Measurements from ENCODE around the gene PRKG1.
A peak's percentile ranks its signal among the peaks of the same experiment; 100 is the strongest.

The PRKG1 gene

GRCh38 chr10:51638211-51638610 lies 563.9 kb downstream of the PRKG1 start:
- Histone ChIP-seq H3K56ac (ENCODE audit: low read length) (no peak overlapping the region), H3K79me2 (ENCODE audit: control insufficient read depth, insufficient read depth, low read length) (no peaks in the 10 kb centered on the region), H3K9ac (ENCODE audit: low read length) (no peak overlapping the region), H3K4me3 (ENCODE audit: low read length) (no peak overlapping the region), H3K4me2 (ENCODE audit: low read length) (no peak overlapping the region), H3K79me1 (ENCODE audit: low read length) (no peaks in the 10 kb centered on the region), H3K27ac (ENCODE audit: low read depth, low read length) (no peak overlapping the region), H2BK15ac (replicated peaks; ENCODE audit: low read depth) (no peak overlapping the region), H2AK5ac (ENCODE audit: low read length) (no peak overlapping the region), H2BK120ac (ENCODE audit: low read depth, low read length) (no peak overlapping the region), H4K5ac (ENCODE audit: low read length) (no peak overlapping the region), H3K27me3 (ENCODE audit: insufficient read depth, low read length, poor library complexity) (no peaks in the 10 kb centered on the region), H3K4ac (ENCODE audit: low read depth, low read length) (no peak overlapping the region), H3K4me1 (ENCODE audit: control insufficient read depth, low read depth, low read length) (no peaks in the 10 kb centered on the region), H3K36me3 (ENCODE audit: control insufficient read depth, insufficient read depth, low read length) (no peaks in the 10 kb centered on the region), H4K8ac (ENCODE audit: low read depth, low read length) (no peak overlapping the region), H3K18ac (ENCODE audit: low read length) (no peak overlapping the region), H3K23ac (ENCODE audit: low read length) (no peak overlapping the region), H2BK5ac (ENCODE audit: low read length) (no peak overlapping the region)
- WGBS (ENCODE audit: extremely low coverage, insufficient coverage, low lambda C conversion rate), result no CpG with 5 or more reads among the region's 4 CpGs
- no peak for DNase-seq

- no peak overlapping the region for H3K4me2 ChIP-seq (ENCODE audit: low read length)
- H3K4me1 ChIP-seq (ENCODE audit: control insufficient read depth, low read depth, low read length), result no peaks in the 10 kb centered on the region
- no peak overlapping the region for H3K18ac ChIP-seq (ENCODE audit: low read length)
- no peak overlapping the region for H2BK120ac ChIP-seq (ENCODE audit: low read depth, low read length)
- H3K79me2 ChIP-seq (ENCODE audit: control insufficient read depth, insufficient read depth, low read length), result no peaks in the 10 kb centered on the region
- H3K27me3 ChIP-seq (ENCODE audit: insufficient read depth, low read length, poor library complexity), result no peaks in the 10 kb centered on the region
- DNase-seq, result no peak
- no peak overlapping the region for H3K56ac ChIP-seq (ENCODE audit: low read length)
- H2BK15ac ChIP-seq (replicated peaks; ENCODE audit: low read depth), result no peak overlapping the region
- H3K79me1 ChIP-seq (ENCODE audit: low read length), result no peaks in the 10 kb centered on the region
- no peak overlapping the region for H3K4me3 ChIP-seq (ENCODE audit: low read length)
- H2BK5ac ChIP-seq (ENCODE audit: low read length), result no peak overlapping the region
- H3K4ac ChIP-seq (ENCODE audit: low read depth, low read length), result no peak overlapping the region
- no peak overlapping the region for H3K9ac ChIP-seq (ENCODE audit: low read length)
- H2AK5ac ChIP-seq (ENCODE audit: low read length), result no peak overlapping the region
- no peak overlapping the region for H3K27ac ChIP-seq (ENCODE audit: low read depth, low read length)
- H4K5ac ChIP-seq (ENCODE audit: low read length), result no peak overlapping the region
- H4K8ac ChIP-seq (ENCODE audit: low read depth, low read length), result no peak overlapping the region
- no CpG with 5 or more reads among the region's 1 CpG for WGBS (ENCODE audit: extremely low coverage, insufficient coverage, low lambda C conversion rate)
- no peaks in the 10 kb centered on the region for H3K36me3 ChIP-seq (ENCODE audit: control insufficient read depth, insufficient read depth, low read length)
- H3K23ac ChIP-seq (ENCODE audit: low read length), result no peak overlapping the region
Measured at GRCh38 chr10:51638737-51639136, 564.5 kb downstream of the PRKG1 start.

DNA sequence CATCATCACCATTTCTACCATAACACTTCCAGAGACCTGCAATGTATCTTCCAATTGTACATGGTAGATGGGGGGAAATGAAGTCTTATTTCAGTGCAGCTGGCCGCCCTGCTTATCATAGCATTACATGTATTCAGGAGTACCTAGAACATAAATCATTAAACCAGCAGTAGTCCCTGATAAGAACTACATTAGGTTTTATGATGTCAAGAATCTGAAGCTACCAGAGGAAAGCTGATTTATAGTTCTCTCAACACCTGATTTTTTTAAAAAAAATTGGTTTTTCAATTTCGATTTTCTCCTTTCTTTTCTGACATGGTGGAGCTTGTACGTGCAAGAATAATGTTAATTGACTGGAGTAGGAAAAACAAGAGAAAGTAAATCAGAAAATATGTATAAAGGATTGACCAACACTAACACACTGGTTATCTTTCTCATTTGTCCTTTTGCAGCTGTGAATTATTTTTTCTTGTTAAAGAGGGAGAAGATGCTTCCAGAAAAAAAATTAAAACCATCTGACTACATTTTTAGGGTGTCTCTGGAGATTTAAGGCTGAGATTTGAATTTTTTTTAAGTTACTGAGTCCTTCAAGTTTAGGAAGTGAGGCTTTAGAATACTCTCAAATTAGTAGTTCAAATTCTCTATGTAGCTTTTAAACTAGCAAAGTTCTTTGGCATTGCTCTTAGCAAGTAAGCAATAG lies 566.0 kb downstream of the PRKG1 start:
- H4K5ac ChIP-seq (ENCODE audit: low read length), result no peak overlapping the region

DNA sequence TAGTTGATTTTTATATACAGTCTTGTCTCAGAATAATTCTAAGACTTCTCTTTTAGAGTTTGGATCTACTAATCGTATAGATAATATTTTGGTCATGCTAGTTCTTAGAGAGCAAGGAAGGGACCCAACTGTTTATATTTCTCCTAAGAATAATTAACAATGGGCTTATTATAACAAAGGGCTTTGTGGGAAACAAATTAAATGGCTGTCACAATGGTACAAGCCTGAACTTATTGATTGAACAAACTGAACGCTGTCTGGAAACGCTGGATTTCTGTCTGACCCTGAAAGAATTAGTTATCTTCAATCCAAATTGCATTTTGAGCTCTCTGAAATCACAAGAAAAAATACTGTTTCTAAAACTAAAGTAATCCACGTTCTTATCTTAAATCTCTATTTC lies 568.3 kb downstream of the PRKG1 start:
- Histone ChIP-seq H2AK5ac (ENCODE audit: low read length) (no peak overlapping the region), H3K4me1 (ENCODE audit: control insufficient read depth, low read depth, low read length) (no peaks in the 10 kb centered on the region), H3K56ac (ENCODE audit: low read length) (no peak overlapping the region), H2BK5ac (ENCODE audit: low read length) (no peak overlapping the region), H2BK120ac (ENCODE audit: low read depth, low read length) (no peak overlapping the region), H3K79me1 (ENCODE audit: low read length) (no peaks in the 10 kb centered on the region), H3K23ac (ENCODE audit: low read length) (no peak overlapping the region), H3K9ac (ENCODE audit: low read length) (no peak overlapping the region), H3K27ac (ENCODE audit: low read depth, low read length) (no peak overlapping the region), H2BK15ac (replicated peaks; ENCODE audit: low read depth) (no peak overlapping the region), H3K4ac (ENCODE audit: low read depth, low read length) (no peak overlapping the region), H3K4me2 (ENCODE audit: low read length) (no peak overlapping the region), H3K18ac (ENCODE audit: low read length) (no peak overlapping the region), H3K79me2 (ENCODE audit: control insufficient read depth, insufficient read depth, low read length) (no peaks in the 10 kb centered on the region), H4K5ac (ENCODE audit: low read length) (no peak overlapping the region), H3K4me3 (ENCODE audit: low read length) (no peak overlapping the region), H4K8ac (ENCODE audit: low read depth, low read length) (no peak overlapping the region), H3K27me3 (ENCODE audit: insufficient read depth, low read length, poor library complexity) (no peaks in the 10 kb centered on the region), H3K36me3 (ENCODE audit: control insufficient read depth, insufficient read depth, low read length) (no peaks in the 10 kb centered on the region)
- DNase-seq, result no peak
- WGBS (ENCODE audit: extremely low coverage, insufficient coverage, low lambda C conversion rate), result 100% methylated on average over 1 of the region's 4 CpGs

More for the DNA sequence above, 566.0 kb downstream of the PRKG1 start:
- Histone ChIP-seq H3K9ac (ENCODE audit: low read length) (no peak overlapping the region), H3K27ac (ENCODE audit: low read depth, low read length) (no peak overlapping the region), H3K27me3 (ENCODE audit: insufficient read depth, low read length, poor library complexity) (no peaks in the 10 kb centered on the region), H3K56ac (ENCODE audit: low read length) (no peak overlapping the region), H3K4me1 (ENCODE audit: control insufficient read depth, low read depth, low read length) (no peaks in the 10 kb centered on the region), H3K79me1 (ENCODE audit: low read length) (no peaks in the 10 kb centered on the region), H4K8ac (ENCODE audit: low read depth, low read length) (no peak overlapping the region), H3K4me3 (ENCODE audit: low read length) (no peak overlapping the region), H3K4me2 (ENCODE audit: low read length) (no peak overlapping the region), H2BK15ac (replicated peaks; ENCODE audit: low read depth) (no peak overlapping the region), H3K23ac (ENCODE audit: low read length) (no peak overlapping the region), H2BK5ac (ENCODE audit: low read length) (no peak overlapping the region), H2AK5ac (ENCODE audit: low read length) (no peak overlapping the region), H2BK120ac (ENCODE audit: low read depth, low read length) (no peak overlapping the region), H3K18ac (ENCODE audit: low read length) (no peak overlapping the region), H3K36me3 (ENCODE audit: control insufficient read depth, insufficient read depth, low read length) (no peaks in the 10 kb centered on the region), H3K79me2 (ENCODE audit: control insufficient read depth, insufficient read depth, low read length) (no peaks in the 10 kb centered on the region), H3K4ac (ENCODE audit: low read depth, low read length) (no peak overlapping the region)
- no CpG with 5 or more reads among the region's 3 CpGs for WGBS (ENCODE audit: extremely low coverage, insufficient coverage, low lambda C conversion rate)
- DNase-seq, result no peak

- H3K36me3 ChIP-seq (ENCODE audit: control insufficient read depth, insufficient read depth, low read length), result no peaks in the 10 kb centered on the region
- DNase-seq, result no peak
- no peaks in the 10 kb centered on the region for H3K4me1 ChIP-seq (ENCODE audit: control insufficient read depth, low read depth, low read length)
- 100% methylated on average over 1 of the region's 3 CpGs for WGBS (ENCODE audit: extremely low coverage, insufficient coverage, low lambda C conversion rate)
- no peaks in the 10 kb centered on the region for H3K79me1 ChIP-seq (ENCODE audit: low read length)
- no peak overlapping the region for H3K4me2 ChIP-seq (ENCODE audit: low read length)
- no peak overlapping the region for H3K27ac ChIP-seq (ENCODE audit: low read depth, low read length)
- no peaks in the 10 kb centered on the region for H3K79me2 ChIP-seq (ENCODE audit: control insufficient read depth, insufficient read depth, low read length)
- no peak overlapping the region for H3K23ac ChIP-seq (ENCODE audit: low read length)
- H4K8ac ChIP-seq (ENCODE audit: low read depth, low read length), result no peak overlapping the region
- no peak overlapping the region for H2BK15ac ChIP-seq (replicated peaks; ENCODE audit: low read depth)
- H3K56ac ChIP-seq (ENCODE audit: low read length), result no peak overlapping the region
- no peak overlapping the region for H2BK5ac ChIP-seq (ENCODE audit: low read length)
- H3K9ac ChIP-seq (ENCODE audit: low read length), result no peak overlapping the region
- H3K4ac ChIP-seq (ENCODE audit: low read depth, low read length), result no peak overlapping the region
- H3K27me3 ChIP-seq (ENCODE audit: insufficient read depth, low read length, poor library complexity), result no peaks in the 10 kb centered on the region
- H3K18ac ChIP-seq (ENCODE audit: low read length), result no peak overlapping the region
- H3K4me3 ChIP-seq (ENCODE audit: low read length), result no peak overlapping the region
- no peak overlapping the region for H2AK5ac ChIP-seq (ENCODE audit: low read length)
- no peak overlapping the region for H2BK120ac ChIP-seq (ENCODE audit: low read depth, low read length)
- H4K5ac ChIP-seq (ENCODE audit: low read length), result no peak overlapping the region
Measured at GRCh38 chr10:51643734-51644133, 569.4 kb downstream of the PRKG1 start.

GRCh38 chr10:51649064-51649463 lies 574.8 kb downstream of the PRKG1 start:
- Histone ChIP-seq H2BK5ac (ENCODE audit: low read length) (no peak overlapping the region), H2BK120ac (ENCODE audit: low read depth, low read length) (no peak overlapping the region), H3K36me3 (ENCODE audit: control insufficient read depth, insufficient read depth, low read length) (no peaks in the 10 kb centered on the region), H3K23ac (ENCODE audit: low read length) (no peak overlapping the region), H3K4me3 (ENCODE audit: low read length) (no peak overlapping the region), H3K9ac (ENCODE audit: low read length) (no peak overlapping the region), H2BK15ac (replicated peaks; ENCODE audit: low read depth) (no peak overlapping the region), H3K4ac (ENCODE audit: low read depth, low read length) (no peak overlapping the region), H3K4me1 (ENCODE audit: control insufficient read depth, low read depth, low read length) (no peaks in the 10 kb centered on the region), H2AK5ac (ENCODE audit: low read length) (no peak overlapping the region), H3K27me3 (ENCODE audit: insufficient read depth, low read length, poor library complexity) (no peaks in the 10 kb centered on the region), H4K5ac (ENCODE audit: low read length) (no peak overlapping the region), H3K79me2 (ENCODE audit: control insufficient read depth, insufficient read depth, low read length) (no peaks in the 10 kb centered on the region), H3K27ac (ENCODE audit: low read depth, low read length) (no peak overlapping the region), H4K8ac (ENCODE audit: low read depth, low read length) (no peak overlapping the region), H3K56ac (ENCODE audit: low read length) (no peak overlapping the region), H3K79me1 (ENCODE audit: low read length) (no peaks in the 10 kb centered on the region), H3K18ac (ENCODE audit: low read length) (no peak overlapping the region), H3K4me2 (ENCODE audit: low read length) (no peak overlapping the region)
- no CpG with 5 or more reads among the region's 3 CpGs for WGBS (ENCODE audit: extremely low coverage, insufficient coverage, low lambda C conversion rate)
- peak; percentile 6 for DNase-seq
